HG03064 (cell line): ENCODE results near the gene FAM186B.

ENCODE experiments used
- ATAC-seq: cut with Tn5 transposase; IDR thresholded peaks from one replicate; pipeline ENCODE4 v1.9.1; 2021; ENCODE audit warnings: low read depth; ENCODE audit not compliant: unreplicated experiment

Gene FAM186B

DNA sequence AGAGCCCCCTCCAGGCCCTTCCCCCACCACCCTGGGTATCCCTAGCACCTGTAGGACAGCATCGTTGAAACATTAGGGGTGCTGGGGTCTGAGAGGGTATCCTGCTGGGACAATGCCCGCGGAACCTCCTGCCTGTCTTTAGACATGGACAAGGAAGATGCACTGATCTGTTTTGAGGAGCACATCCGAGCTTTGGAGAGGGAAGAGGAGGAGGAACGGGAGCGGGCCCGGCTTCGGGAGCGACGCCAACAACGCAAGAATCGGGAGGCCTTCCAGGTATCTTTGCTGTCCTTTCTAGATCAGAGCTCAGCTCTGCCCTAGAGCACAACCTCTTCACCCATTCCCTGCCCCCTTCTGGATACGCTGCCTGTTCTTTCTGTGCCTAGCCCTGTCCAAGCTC, 31.1 kb upstream of the FAM186B start:
- no peak for ATAC-seq

DNA sequence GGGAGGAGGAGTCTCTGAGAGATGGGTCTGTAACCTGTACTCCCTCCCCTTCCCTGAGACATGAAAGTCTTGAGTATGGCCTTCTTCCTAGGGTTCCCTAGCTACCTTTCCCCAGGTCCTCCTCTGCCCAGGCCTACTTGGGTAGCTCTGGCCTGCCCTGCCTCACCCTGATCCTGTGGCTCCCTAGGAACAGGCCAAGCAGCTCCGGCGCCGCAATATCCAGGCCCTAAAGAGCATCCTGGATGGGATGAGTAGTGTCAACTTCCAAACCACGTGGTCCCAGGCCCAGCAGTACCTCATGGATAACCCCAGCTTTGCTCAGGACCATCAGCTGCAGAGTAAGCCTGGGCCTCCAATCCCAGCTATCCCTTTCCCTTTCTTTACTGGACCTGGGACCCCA, 30.2 kb upstream of the FAM186B start:
- ATAC-seq, result no peak

DNA sequence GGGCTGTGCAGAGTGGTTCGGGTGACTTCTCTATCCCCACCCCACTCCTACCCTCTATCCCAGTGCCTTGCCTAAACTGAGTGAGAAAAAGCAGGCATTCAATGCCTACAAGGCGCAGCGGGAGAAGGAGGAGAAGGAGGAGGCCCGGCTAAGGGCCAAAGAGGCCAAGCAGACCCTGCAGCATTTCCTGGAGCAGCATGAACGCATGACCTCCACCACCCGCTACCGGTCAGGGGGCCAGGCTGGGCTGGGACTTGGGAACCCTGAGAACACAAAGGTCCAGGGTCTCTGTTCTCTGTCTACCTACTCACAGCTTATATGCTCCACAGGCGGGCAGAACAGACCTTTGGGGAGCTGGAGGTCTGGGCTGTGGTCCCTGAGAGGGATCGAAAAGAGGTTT, 29.6 kb upstream of the FAM186B start:
- ATAC-seq, result no peak

DNA sequence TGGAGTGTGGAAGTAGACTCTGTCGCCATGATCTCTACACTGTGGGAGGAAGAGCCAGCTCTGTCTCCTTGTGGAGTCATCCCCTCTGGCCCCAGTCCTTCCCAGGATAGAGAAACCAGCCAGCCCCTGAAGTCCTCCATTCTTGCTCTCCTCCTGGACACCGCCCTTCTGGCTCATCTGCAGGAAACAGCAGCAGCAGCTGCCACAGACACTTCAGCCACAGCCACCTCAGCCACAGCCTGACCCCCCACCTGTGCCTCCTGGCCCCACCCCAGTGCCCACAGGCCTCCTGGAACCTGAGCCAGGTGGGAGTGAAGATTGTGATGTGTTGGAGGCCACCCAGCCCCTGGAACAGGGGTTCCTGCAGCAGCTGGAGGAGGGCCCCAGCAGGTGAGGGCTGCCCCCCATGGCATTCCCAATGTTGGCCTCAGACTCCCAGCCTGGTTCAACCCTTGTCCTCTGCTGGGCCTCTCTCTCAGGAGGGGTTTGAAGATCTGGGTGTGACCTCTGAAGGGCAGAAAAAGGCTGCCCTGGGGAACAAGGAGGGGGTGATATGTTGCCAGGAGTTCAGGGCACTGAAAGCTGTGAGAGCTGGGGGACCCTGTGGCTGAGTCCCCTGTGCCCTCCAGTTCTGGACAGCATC, 28.4 kb upstream of the FAM186B start:
- ATAC-seq, result no peak

DNA sequence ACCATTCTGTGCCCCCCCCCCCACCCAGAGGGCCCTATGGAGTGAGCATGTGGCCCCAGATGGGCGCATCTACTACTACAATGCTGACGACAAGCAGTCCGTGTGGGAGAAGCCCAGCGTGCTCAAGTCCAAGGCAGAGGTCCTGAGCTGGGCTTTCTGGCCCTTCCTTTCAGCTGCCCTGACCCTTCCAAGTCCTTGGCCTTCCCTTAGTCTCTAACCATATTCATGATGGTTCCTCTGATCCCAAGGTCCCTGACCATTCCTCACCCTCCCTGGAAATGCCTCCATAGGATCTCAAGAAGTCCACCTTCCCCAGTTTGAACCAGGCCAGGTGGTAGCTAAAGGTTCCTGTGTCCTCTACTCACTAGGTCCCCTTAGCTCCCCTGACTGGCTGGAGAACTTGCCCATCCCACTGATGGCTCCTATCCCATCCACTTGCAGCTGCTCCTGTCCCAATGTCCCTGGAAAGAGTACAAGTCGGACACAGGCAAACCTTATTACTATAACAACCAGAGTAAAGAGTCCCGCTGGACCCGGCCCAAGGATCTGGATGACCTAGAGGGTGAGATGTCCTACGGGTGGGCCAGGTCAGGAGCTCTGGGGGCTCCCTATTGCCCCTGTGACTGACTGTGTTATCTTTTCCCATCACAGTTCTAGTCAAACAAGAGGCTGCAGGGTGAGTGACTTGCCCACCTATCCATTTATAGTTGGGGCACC, 27.7 kb upstream of the FAM186B start:
- no peak for ATAC-seq

DNA sequence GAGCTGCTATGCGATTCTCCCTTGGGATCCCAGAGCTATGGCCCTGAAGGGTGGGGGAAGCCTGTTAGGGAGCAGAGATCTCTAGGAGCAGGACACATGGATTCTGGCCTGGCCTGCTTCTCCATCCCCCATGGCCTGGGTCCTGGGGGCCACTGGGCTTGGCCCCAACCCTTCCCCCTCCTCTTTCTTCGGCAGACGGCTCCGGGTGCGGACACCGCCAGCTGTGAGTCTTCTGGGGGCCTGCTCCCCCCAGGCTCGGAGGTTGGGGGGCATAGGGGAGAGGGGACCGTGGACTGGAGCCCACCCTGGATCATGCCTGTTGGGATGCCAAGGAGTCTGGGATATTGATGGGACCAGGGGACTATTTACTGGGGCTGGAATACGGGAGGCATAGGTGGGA, 27.0 kb upstream of the FAM186B start:
- no peak for ATAC-seq

DNA sequence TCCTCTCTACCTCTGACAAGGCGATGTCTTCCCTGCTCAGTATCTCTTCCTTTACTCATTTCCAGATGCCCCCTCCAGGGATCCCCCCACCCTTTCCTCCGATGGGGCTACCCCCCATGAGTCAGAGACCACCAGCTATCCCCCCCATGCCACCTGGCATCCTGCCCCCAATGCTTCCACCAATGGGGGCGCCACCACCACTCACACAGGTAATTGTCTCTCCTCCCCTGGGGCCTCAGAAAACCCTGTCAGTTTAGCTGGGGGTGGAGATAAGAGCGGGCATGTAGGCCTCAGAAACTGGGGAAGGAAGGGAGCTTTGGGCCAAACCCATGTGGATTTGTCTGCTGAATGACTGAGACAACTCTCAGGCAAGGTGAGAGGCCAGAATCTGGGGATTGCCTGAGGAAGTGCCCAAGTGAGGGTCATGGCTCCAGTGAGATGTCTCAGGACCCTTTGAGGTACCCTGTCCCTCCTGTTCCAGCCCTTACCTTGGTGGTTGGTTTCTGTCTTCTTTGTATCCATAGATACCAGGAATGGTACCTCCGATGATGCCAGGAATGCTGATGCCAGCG, 26.0 kb upstream of the FAM186B start:
- no peak for ATAC-seq

DNA sequence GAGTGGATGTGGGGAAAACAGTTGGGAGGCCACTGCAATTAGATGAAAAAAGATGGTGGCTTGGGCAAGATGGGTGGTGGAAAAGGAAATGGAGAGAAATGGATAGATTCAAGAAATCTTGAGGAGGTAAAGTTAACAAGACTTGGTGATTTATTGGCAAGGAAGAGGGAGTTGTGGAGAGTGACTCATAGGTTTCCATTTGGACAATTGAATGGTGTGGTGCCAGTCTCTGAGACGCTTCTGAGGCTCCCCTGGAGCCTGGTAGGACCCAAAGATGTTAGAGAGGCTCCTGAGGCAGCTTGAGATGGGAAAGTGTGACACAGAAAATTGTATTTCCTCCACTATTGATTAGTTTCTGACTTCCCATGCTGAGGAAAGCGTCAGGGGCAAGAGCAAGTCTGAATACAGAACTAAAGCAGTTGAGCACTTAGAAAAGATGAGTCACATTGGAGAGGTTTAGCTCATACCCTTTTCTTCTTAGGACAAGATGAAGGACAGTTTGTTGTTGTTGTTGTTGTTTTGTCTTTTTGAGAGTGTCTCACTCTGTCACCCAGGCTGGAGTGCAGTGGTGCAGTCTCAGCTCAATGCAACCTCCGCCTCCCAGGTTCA, 22.4 kb upstream of the FAM186B start:
- no peak for ATAC-seq

DNA sequence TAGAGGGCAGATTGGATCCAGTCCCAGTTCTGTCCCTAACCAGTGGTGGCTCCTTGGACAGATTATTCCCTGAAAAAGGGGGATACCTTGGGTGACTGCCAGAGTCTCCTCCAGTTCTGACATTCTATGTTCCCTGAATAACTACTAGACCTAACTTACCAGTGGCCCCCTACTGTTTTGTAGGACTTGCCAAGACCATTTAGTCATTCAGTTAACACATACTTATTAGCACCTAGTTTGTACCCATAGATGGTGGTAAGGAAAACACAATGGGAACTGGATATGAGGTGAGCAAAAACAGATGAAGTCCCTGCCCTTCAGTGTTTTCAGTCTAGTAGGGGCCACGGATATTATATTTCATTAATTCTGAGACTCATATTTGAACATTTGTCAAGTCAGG, 21.4 kb upstream of the FAM186B start:
- no peak for ATAC-seq

DNA sequence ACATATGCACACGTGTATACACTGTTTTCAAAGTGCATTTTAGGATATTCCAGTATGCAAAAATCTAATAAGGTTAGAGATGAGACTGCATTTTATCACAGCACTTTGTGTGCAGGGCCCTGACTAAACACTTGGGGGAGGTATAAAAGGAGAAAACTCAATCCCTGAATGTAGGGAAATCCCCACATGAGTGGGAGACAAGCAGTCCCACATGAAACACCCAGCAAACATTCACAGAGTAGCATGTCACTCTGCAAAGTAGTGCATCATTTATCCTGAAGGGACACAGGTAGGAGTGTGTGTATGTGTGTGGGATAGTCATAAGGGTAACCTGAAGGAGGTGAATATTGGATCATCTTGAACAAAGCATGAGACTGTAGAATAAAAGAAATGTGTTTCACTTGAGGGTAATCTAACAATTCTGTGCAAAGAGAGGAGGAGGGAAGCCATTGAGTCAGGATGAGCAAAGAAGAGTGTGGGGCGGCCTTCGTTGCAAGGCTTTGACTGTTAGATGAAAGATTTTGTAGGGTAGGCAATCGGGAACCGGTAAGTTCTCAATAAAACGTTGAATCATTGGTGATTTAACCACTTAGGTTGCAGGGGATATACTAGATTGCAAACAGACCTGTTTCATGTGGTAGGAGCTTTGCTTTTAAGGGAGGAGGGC, 20.9 kb upstream of the FAM186B start:
- ATAC-seq, result no peak

DNA sequence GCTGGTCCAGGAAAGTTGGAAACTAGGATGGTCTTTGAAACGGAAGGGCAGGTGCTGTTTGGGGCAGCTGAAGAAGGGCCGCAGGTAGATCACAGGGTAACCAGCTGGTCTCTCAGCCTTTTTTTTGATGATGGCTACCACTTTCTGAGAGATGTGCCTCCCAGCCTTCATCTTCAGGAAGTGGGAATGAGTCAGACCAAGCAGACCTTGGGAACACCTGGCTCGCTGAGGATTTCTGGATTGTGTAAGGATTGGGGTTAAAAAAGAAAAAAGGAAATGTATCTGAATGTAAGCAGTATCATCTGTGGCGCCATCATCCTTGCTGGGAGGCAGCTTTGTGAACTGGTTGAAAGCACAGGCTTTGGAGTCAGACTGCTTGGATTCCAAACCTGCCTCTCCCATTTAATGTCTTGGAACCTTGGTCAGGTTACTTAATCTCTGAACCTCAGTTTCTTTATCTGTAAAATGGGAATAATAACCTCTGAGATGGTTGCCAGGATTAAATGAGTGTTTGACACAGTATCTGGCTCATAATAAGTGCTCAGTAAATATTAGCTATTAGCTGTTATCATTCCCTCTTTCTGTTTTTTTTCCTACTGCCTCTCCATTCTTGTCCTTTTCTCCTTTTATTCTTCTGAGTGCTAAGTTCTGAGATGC, 19.6 kb upstream of the FAM186B start:
- no peak for ATAC-seq

DNA sequence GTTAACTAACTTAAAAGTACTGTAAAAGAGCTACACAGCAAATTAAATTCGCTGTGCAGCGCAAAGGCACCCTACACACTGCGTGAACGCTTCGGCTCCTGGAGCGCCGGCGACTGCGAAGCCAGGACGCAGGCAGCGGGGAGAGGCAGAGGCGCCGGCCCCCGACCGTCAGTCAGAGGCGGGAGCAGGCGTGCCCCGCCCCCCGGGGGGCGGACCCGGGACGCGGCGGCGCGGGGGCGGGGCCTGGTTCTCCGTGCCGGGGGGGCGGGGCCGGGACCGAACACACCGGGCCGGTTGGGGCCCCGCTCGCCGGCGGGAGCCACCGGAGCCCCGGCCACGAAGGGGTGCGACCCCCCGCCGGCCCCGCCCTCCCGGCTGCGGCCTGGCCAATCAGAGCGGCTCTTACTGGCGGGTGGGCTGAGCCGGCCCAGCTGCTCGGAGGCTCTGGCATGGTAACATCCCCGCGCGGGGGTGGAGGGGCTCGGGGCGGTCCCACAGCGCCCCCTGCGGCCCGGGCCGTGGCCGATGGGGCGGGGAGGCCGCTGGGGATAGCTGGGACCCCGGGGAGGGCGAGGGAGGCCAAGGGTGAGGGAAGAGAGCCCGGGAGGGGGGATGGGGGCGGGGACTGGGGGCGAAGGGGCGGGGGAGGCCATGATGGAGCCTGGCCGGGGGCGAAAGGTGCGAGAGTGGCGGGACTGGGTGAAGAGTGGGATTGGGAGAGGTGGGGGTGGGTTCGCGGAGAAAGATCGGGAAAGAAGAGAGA, 17.9 kb upstream of the FAM186B start, which contains the start of gene PRPF40B:
Gene PRPF40B, plus strand, starts transcription at position 420 of the 763 bp plus-strand sequence. Its CDS starts 30 bp downstream, at position 450.
- ATAC-seq, result peak; percentile 58

DNA sequence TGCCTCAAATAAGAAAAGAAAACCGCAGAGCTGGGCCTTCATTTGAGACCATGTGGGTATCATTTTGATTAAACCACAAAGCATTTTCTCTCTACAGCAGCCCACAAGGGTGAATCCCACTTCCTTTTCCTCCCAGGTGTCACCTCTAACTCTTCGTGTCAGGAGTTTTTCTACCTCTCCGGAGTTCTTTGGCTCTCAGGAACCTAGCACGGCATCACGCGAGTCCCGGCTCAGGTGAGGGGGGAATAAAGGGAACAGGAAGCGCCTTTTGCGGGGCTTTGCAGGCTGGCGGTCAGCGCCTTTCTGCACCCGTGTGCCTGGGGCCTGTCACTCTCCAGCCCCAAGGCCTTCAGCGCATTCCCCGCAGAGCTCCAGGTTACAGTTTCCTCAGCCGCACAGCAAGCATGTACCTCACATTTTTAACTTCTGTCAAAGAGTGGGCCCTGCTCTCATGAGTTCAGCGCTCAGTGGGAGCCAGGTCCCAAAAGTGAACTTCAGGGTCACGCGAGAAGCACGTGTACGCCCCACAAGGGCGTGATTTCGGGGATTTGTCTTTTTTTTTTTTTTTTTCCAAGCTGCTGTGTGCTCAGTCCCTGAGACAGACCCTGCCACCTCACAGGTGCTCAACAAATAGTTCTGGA, 17.2 kb upstream of the FAM186B start:
- peak; percentile 27 for ATAC-seq

DNA sequence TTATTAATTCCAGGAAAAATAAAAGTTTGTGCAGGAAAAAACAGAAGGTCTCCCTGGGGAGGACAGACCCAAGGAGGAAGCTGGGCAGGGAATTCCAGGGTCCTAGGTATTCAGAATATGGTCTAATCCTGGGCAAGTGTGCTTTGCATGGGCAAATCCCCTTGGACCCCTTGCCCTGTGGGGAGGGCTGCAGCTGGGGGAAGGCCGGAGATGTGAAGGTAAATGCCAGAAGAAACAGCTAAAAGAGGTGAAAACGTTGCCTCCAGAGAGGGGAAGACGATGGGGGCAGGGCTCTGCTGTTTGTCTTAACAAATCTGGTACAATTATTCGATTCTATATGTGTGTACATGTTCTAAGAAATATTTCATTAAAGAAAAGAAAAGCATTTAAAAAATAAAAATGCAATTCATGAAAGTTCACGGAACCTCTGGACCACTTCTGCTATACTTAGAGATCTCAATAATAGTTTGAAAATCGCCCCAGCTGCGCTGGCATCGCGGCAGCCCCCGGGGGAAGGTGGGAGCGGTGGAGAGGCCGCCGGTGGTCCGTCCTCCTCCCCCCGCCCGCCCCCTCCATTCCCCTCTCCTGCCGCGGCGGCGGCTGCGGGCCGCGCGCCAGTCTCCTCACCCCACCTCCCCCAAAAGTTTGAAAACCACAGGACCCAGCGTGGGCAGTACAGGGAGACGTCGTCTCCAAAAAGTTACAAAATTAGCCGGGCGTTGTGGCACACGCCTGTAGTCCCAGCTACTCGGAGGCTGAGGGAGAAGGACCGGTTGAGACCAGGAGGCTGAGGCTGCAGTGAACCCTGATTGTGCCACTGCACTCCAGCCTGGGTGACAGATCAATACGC, 16.4 kb upstream of the FAM186B start:
- ATAC-seq, result no peak

DNA sequence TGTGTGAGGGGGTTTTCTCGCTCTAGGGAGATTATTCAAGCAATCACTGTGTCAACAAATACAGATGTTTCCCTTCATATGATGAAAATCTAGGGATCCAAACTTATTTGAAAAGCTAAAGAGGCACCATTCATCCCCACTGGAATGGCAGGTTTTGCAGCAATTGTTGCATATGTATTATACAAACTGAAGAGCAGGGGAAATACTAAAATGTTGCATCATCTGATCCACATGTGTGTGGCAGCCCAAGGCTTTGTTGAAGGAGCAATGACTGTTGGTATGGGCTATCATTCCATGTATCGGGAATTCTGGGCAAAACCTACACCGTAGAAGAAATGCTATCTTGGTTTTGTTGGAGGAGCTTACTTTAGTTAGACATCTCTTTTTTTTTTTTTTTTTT, 13.8 kb upstream of the FAM186B start:
- ATAC-seq, result no peak

DNA sequence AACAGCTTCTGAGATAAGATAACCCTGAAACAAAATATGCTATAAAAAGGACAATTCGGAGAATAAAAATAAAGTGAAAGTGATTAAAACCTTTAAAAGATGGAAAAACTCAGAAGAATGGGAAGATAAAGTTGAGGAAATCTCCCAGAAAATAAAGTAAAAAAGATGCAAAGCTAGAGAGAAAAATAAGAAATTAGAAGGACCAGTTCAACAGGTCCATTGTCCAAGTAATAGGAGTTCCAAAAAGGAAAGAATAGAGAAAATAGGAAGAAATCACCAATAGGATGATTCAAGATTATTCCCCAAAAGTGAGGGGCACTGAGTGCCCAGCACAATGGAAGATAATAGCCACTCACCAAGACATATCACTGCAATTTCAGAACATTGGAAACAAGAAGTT, 13.1 kb upstream of the FAM186B start:
- ATAC-seq, result no peak

DNA sequence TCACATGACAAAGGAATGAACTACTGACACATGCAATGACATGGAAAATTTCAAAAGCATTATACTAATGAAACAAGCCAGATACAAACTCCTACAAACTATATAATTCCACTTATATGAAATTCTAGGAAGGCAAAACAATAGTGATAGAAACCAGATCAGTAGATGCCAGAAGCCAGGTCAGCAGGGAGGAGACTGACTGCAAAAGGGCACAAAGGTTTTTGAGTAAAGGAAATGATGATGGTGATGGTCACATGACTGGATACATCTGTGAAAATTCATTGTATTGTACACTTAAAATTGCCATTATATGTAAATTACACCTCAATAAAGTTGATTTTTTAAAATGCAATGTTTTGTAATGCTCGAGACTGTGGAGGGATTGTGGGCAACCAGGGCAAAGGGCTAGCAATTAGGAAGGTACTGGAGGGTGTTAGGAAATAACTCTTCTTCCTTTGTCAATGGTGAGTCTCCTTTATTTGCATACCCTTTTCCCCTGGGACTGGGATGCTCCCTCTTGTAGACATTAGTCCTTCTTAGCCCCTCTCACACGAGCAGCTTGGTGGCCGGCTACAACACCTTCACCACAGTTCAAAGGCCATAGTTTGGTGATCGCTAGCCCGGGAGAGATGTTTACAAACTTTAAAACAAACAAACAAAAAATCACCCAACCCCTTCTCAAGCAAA, 11.2 kb upstream of the FAM186B start:
- no peak for ATAC-seq

DNA sequence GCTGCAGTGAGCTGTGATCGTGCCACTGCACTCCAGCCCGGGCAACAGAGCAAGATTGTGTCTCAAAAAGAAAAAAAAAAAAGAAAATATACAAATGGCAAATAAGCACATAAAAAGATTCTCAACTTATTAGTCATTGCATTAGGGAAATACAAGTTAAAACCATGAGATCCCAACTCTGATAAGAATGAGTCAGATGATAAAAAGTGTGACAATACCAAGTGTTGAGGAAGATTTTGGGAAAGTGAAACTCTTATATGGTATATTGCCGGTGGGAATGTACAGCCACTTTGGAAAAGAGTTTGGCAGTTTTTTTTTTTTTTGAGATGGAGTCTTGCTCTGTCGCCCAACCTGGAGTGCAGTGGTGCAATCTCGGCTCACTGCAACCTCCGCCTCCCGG, 10.3 kb upstream of the FAM186B start:
- no peak for ATAC-seq
